GM19395 (cell line): ENCODE measurements around the gene WDFY3.

Experiments
- ATAC-seq: cut with Tn5 transposase; IDR thresholded peaks from one replicate; pipeline ENCODE4 v1.9.1; 2021; ENCODE audit warnings: mild to moderate bottlenecking, moderate library complexity; ENCODE audit not compliant: unreplicated experiment

WDFY3 gene

DNA sequence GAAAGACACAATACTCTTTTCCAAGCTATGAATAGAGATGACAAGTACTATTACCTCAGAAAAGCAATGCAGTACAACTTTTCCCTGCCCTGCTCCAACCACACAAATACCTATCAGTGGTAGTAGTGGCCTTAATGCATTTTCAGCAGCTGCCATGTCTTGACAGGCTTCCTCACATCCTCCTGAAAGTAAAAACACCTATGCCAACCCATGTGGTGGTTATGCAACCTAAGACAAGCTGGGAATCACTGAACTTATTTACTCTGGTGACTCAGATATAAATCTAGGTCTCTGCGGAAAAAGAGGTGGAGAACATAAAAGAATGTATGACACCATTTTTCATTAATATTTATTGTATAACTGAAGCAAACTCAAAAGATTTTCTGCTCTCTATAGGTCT lies 14.5 kb downstream of the WDFY3 start:
- ATAC-seq: no peak

DNA sequence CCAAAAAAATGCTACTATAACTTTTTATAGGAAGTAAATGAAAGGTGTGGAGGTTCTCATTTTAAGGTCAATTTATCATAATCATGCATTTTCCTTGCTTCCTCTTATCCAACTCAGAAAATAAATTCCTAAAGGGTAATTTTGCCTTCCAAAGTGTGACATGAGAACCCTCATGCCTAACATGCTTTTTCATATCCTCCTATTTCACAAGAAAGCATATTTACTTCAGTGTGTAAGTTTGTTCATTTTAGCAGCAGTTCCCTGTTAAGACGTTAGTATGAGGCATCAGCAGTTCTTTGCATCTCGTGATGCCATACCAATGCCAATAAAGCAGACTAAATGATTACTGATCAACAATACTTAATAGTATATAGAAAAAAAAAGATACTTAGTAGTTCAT lies 18.4 kb downstream of the WDFY3 start:
- no peak for ATAC-seq

DNA sequence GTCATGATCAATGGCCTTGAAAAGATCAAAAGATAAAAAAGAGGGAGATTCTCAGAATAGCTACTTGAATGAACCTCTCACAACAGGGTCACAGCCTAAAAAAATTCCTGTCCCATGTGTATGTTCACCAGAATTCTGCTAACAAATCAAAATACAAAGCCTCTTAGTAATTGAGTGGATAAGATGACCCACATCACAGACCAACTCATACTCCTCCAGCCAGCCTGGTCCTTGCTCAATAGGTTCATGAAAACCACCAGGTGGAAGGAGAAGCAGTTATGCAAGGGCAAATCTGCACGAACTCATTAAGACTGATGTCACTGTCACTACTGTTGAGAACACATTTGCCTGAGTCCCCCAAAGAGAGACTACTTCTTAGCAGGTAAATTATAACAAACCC lies 21.5 kb downstream of the WDFY3 start:
- no peak for ATAC-seq

DNA sequence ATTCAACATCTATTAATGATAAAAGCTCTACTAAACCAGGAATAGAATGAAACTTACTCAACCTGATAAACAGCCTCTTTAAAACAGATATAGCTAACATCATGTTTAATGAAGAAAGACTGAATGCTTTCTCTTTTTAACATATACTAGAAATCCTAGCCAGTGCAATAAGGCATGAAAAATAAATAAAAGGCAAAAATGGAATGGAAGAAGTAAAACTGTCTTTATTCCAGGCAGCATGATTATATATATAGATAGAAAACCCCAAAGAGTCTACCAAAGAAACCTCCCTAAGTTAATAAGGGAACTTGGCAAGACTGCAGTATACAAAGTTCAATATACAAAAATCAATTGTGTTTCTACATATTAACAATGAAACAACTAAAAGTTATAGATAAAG lies 25.5 kb downstream of the WDFY3 start:
- no peak for ATAC-seq

DNA sequence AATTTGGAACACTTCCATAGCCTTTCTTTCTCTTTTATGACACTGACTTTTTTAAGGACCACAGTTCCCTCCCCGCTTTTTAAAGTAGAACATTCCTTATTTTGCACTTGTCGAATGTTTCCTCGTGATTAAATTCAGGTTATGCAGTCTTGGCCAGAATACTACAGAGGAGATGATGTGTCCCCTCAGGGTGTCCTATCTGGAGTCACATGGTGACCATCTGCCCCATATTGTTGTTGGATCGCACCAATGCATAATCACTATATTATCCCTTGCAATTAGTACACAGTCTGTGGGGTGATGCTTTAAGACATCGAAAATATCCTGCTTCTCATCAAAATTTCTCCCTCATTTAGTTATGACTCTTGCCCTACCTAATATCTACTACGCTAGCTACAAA lies 27.4 kb downstream of the WDFY3 start:
- ATAC-seq: no peak

DNA sequence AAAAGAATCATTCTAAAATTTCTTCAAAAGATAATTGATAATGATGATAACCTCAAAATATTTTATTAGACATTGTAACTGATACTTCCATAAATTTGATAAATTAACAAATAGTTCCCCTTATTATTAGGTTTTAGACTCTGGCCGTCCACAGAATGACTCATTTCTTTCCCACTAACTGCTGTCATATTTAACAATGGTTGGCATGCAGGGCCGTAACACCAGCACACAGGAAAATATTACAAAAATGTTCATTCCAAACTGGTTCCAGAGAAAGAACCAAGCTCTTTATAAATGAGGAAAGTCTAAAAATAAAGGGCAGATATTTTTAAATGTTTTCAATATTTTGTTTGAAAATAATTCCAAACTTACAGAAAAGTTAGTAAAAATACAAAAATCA lies 28.2 kb downstream of the WDFY3 start:
- ATAC-seq: no peak

DNA sequence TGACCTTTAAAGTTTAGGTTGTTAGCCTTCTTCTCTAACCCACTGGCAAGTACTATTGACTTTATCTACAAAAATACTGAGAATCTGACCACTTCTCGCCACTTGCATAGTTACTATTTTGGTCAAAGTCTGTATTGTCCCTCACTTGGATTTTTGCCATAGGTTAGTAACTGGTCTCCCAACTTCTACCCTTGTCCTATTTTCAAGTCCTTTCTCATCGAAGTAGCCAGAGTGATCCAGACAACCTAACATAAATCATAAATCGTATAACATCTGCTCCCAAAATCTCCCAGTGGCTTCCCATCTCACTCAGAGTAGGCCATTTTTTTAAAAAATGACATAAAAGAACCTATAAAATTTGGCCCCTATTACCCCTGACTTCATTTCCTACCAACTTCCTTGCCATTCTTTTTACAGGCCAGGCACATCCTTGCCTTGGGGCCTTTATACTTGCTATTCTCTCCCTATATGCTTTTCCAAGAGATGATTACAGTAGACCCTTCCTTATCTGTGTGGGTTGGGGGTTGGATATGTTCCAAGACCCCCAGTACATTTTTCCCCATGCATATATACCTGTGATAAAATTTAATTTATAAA lies 29.0 kb downstream of the WDFY3 start:
- no peak for ATAC-seq

DNA sequence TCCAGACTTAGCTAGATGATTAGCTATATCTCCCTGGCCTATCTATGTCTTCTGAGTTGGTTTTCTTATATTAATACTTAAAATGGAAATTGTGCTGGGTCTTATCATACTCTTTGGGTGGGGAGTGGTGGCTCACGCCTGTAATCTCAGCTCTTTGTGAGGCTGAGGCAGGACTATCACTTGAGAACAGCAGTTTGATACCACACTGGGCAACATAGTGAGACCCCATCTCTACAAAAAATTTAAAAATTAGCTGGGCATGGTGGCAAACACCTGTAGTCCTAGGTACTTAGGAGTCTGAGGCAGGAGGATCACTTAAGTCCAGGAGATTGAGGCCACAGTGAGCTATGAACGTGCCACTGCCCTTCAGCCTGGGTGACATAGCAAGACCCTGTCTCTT lies 30.4 kb downstream of the WDFY3 start:
- no peak for ATAC-seq

DNA sequence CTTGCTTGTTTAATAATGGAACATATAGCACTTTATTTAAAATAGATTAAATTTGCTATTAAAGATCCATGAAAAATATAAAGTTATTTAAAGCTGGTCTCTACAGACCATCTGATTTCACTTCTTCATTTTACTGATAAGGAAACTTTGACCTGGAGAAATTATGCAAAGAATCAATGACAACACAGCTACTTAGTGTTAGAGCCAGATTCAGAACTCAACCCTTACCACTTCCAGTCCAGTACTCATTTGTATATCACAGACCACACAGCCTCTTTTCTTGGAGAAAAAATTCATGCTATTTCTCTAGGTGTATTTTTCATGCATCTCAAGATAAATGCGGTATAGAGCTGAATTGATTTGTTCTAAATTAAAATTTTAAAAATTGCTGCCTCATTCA lies 34.0 kb downstream of the WDFY3 start:
- ATAC-seq: no peak

DNA sequence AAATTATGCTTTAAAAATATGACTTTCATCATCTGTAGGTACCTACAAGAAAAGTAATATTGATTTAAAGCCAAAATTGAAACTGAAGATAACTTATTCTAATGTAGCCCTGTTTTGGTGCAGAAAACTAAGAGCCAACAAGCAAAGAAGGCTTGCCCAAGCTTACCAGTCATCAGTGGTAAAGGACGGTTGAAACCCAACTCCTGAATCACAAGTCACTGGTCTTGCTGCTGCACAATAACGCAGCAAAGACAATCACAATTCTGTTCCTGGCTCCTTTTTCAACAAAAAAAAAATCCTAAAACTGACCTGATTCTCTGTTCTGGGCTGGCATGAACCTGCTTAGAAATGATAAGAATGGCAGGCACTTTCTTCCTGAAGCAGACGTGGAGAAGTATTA lies 34.5 kb downstream of the WDFY3 start:
- ATAC-seq: no peak

DNA sequence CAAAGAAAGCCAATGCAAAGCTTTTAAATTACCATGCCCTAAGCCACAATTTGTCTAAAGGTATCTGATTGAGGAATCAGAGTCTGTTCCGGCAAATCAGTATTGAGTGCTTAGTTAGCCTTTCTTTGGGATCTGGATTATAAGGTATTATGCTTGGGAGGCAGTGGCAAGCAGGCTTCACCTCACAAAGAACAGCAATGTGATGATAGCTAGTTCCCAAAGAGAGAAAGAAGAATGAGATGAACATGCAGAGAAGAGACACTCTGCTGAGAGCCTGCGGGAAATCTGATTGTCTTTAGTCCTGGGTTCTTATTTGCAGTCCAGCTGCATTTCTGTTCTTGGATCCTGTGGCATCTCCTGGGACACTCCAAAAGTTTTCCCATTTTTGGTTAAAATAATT lies 35.2 kb downstream of the WDFY3 start:
- ATAC-seq: no peak

DNA sequence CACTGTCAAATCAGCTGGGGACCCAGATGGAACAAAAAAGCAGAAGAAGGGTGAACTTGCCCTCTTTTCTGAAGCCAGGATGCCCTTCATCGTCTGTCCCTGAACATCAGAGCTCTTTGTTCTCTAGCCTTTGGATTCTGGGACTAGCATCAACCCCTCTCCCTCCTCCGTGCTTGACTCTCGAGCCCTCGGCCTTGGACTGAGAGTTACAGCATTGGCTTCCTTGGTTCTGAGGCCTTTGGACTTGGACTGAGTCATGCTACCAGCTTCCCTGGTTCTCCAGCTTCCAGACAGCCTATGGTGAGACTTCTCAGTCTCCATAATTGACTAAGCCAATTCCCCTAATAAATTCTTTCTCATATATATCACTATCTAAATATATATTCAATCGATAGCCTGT lies 38.4 kb downstream of the WDFY3 start:
- ATAC-seq: no peak

DNA sequence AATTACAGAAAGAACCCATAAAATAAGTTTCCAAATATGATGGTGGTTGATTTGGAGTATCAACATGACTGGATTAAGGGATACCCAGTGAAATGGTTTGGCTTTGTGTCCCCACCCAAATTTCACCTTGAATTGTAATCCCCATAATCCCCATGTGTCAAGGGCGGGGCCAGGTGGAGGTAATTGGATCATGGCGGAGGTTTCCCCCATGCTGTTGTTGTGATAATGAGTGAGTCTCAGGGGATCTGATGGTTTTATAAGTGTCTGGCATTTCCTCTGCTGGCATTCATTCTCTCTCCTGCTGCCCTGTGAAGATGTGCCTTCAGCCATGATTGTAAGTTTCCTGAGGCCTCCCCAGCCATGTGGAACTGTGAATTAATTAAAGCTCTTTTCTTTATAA lies 39.1 kb downstream of the WDFY3 start:
- no peak for ATAC-seq

DNA sequence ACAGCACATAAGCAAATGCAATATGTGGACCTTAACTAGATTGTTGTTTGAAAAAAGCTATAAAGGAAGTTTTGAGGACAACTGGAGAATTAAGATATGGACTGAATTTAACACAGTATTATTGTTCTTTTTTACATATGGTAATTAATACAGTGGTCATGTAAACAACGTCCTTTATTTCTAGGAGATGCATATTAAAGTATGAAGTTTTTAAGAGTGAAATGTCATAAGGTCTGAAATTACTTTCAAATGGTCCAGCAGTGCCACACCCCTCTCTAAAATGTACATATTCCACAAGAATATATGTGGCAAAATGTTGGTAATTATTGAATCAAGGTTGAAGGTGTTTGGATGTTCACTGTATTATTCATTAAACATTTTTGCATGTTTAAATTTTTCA lies 40.9 kb downstream of the WDFY3 start:
- no peak for ATAC-seq

DNA sequence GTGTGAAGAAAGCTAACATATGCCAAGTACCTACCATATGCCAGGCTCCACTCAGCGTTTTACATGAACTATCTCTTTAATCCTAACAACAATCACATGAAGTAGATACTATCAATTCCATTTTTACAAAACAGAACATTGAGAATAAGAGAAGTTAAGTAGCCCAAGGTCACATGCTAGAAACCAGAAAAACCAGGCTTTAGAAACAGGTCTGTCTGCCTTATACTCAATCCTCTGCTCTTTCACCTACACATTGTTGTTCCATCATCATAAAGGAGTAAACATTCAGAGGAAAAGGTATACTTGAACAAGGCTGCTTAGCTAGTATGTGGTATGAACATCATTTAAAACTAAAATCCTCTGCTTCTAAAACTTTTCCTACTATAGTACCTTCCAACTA lies 42.1 kb downstream of the WDFY3 start:
- no peak for ATAC-seq

DNA sequence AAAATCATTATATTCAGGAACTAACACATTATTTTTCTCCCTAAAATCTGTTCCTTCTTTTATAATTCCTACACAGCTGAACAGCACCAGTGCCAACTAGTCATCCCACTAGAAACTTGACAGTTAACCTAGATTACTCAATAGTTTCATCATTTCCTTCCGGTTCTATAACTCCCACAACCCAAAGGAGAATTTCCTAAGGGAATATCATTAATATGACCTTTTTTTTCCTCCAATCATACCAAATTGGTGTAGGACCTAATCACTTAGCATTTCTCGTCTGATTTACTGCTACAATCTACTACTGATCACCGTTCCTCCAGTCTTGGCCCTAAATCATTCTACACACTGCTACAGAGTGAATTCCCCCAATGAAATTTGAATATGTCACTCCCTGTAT lies 45.9 kb downstream of the WDFY3 start:
- no peak for ATAC-seq

DNA sequence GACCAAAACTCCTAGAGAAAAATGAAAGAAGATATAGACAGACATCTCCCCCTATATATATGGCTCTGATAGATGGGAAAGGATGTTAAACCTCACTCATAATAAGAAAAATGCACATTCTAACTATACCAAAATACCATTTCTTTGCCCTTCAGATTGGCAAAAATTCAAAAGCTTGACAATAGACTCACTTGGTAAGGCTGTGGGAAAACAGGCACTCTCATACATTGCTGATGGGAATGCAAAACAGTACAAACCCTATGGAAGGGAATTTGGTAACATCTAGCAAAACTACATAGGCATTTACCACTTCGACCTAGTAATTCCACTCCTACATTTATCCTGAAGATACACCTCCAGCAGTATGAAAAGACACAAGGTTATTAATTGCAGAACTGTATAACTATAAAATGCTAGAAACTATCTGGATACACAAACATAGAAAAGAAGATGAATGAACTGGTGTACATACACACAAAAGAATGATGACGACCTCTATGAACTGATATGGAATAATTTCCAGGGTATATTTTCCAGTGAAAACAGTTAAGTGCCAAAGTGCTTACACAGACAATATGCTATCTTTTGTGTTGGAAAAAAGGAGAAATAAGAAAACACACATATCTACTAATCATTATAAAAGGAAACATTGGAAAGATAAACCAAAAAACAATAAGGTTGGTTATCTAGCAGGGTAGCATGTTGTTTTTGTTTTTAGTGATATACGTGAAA lies 48.5 kb downstream of the WDFY3 start:
- ATAC-seq: no peak

DNA sequence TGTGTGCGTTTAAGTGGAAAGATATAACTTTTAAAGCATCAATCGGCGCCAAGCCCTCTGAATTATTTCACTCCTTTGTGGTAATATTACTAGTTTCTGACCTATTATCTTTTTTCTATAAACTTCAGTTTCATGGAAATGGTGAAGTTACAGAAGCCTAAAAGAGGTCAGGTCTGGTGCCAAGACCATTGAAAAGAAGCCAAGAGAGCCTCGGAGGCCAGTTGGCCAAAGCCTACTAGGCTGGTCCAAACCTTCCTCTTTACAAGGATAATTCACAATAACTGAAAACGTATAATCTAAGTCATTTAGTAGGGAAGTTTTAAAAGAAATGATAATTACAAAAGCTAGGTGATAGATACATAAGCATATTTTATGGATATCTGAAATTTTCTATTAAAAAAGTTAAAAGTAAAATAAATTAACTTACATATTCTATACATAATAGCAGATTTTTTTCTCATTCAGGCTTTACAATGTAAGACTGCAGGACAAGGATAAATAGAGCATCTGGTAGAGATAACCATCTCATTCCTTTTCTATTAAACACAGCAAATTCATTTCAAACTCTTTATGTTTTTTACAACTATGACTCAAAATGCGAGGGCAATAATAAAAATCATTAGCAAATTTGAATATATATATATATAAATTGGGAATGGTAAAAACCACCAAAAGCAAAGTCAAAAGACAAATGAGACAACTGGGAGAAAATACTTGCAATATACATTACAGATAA lies 49.2 kb downstream of the WDFY3 start:
- no peak for ATAC-seq

DNA sequence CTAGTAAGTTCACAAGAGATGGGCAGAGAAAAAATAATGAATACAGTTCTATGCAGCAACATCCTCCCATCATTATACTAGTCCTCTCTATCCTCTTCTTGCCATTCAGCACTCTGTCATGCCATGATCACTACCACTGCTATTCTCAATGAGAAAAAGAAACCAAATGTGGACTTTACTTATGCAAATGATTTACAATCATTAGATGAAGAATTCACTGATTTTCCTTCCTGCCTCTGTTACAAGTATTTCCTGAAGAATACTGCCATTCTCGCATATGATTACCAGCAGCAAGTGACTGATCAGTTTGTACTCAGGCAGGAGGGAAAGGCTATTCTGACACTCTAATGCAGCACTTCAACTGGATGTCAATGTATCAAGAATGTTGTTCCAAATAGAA lies 50.3 kb downstream of the WDFY3 start:
- ATAC-seq: no peak

DNA sequence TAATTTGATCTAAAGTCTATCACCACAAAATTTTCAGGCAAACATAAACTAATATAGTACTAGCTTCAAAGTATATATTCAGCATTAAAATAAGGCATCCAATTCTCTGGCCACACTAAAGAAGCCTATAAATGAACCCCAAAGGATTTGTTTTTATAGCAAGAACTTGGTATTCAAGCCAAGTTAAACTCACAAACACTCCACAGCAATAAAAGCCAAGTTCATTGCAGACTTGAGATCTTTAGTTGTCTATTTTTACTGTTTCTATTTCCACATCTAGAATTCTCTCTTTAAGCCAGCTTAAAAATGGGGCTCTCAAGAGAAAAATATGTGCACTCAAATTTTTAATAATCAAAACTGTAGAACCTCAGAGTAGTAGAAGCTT lies 51.1 kb downstream of the WDFY3 start:
- no peak for ATAC-seq

DNA sequence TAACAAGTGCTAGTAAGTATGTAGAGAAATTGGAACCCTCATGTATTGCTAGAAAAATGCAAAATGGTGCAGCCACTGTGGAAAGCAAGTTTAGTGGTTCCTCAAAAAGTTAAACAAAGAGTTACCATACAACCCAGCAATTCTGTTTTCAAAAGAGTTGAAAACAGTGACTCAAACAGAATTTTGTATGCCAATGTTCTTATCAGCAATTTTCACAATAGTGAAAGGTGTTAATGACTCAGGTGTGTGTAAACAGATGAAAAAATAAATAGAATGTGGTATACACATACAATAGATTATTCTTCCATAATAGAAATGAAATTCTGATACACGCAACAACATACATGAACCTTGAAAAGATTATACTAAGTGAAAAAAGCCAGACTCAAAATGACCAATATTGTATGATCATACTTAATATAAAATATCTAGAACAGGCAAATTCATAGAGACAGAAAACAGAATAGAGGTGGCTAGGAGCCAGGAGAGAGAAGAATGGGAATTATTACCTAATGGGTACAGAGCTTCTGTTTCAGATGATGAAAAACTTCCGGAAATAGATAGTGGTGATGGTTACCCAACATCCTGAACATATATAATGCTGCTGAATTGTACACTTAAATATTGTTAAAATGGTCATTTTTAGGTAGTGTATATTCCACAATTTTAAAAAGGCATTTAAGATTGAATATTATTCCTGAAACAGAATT lies 51.6 kb downstream of the WDFY3 start:
- ATAC-seq: no peak

DNA sequence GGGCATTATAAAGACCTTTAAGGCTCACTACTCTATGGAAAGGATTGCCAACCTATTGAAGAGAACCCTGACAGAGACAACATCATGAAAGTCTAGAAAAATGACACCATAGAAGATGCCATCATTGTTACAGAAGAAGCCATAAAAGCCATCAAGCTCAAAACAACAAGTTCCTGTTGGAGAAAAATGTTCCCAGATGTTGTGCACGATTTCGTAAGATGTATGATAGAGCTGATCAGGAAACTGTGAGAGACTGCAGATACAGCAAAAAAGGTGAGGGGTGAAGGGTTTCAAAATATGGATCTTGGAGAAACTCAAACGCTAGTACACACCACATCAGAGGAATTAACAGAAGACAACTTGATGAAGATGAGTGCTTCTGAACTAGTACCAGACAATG lies 53.3 kb downstream of the WDFY3 start:
- ATAC-seq: no peak
